GM23338 (cell line): ENCODE data around the gene UGT1A3. TPM values are rescaled to one million over a fixed set of nuclear protein-coding genes. Genes with fewer than 3 reads are reported as not detected.

Experiments used
- ATAC-seq: fragments of 200-7000 bp; cut with Tn5 transposase; 3 replicates; pipeline ENCODE4 v1.9.1; 2020
- DNase-seq: peaks from one replicate; pipeline ENCODE4 v3.0.0-alpha.2; 2015; ENCODE audit warnings: low spot score
- H2AFZ ChIP-seq: fragments of 200-600 bp; sonication (generic); 2 replicates; pipeline ENCODE4 v1.8.0; 2016; ENCODE audit warnings: antibody characterized with exemption, mild to moderate bottlenecking, moderate library complexity
- H3F3A ChIP-seq: fragments of 200-600 bp; sonication (generic); replicated peaks from 2 replicates; pipeline ENCODE4 v1.8.0; 2017; ENCODE audit warnings: antibody characterized with exemption, mixed run types, low read depth
- H3K27ac ChIP-seq: fragments of 200-600 bp; sonication (generic); 2 replicates; pipeline ENCODE4 v1.6.1; 2016; ENCODE audit warnings: low read depth
- H3K27me3 ChIP-seq: fragments of 200-600 bp; sonication (generic); 2 replicates; pipeline ENCODE4 v1.8.0; 2016; ENCODE audit warnings: mild to moderate bottlenecking, mixed run types, moderate library complexity; ENCODE audit not compliant: insufficient read depth
- H3K36me3 ChIP-seq: fragments of 200-600 bp; sonication (generic); 2 replicates; pipeline ENCODE4 v1.8.0; 2016; ENCODE audit warnings: mild to moderate bottlenecking; ENCODE audit not compliant: insufficient read depth
- H3K4me1 ChIP-seq: fragments of 200-600 bp; sonication (generic); 2 replicates; pipeline ENCODE4 v1.8.0; 2016; ENCODE audit warnings: mild to moderate bottlenecking, moderate library complexity; ENCODE audit not compliant: insufficient read depth
- H3K4me2 ChIP-seq: fragments of 200-600 bp; sonication (generic); 2 replicates; pipeline ENCODE4 v1.7.1; 2017; ENCODE audit warnings: mixed run types
- H3K4me3 ChIP-seq: fragments of 200-600 bp; sonication (generic); 2 replicates; pipeline ENCODE4 v1.6.1; 2016; ENCODE audit warnings: mixed run types
- H3K79me2 ChIP-seq: fragments of 200-600 bp; sonication (generic); replicated peaks from 2 replicates; pipeline ENCODE4 v1.8.0; 2017; ENCODE audit warnings: mild to moderate bottlenecking; ENCODE audit not compliant: insufficient read depth
- H3K9me2 ChIP-seq: fragments of 200-600 bp; sonication (generic); 2 replicates; pipeline ENCODE4 v1.8.0; 2017; ENCODE audit not compliant: insufficient read depth
- H4K20me1 ChIP-seq: fragments of 200-600 bp; sonication (generic); replicated peaks from 2 replicates; pipeline ENCODE4 v1.8.0; 2017; ENCODE audit warnings: mild to moderate bottlenecking; ENCODE audit not compliant: insufficient read depth
- H3K27ac Mint-ChIP-seq: 2 replicates; pipeline ENCODE4 v1.8.0; 2020; ENCODE audit warnings: inconsistent platforms, mild to moderate bottlenecking, moderate library complexity, mixed read lengths
- H3K27me3 Mint-ChIP-seq: 3 replicates; pipeline ENCODE4 v1.8.0; 2022; ENCODE audit warnings: low read depth, mild to moderate bottlenecking, moderate library complexity, mixed read lengths, inconsistent platforms; ENCODE audit not compliant: insufficient read depth, poor library complexity
- H3K36me3 Mint-ChIP-seq: 3 replicates; pipeline ENCODE4 v1.8.0; 2021; ENCODE audit warnings: low read depth, mild to moderate bottlenecking, inconsistent platforms, moderate library complexity, mixed read lengths
- H3K4me1 Mint-ChIP-seq: 3 replicates; pipeline ENCODE4 v1.8.0; 2020; ENCODE audit warnings: mild to moderate bottlenecking, inconsistent platforms, mixed read lengths
- H3K4me3 Mint-ChIP-seq: 3 replicates; pipeline ENCODE4 v1.8.0; 2021; ENCODE audit warnings: moderate library complexity, mild to moderate bottlenecking, inconsistent platforms, mixed read lengths
- H3K9me3 Mint-ChIP-seq: 3 replicates; pipeline ENCODE4 v1.8.0; 2020; ENCODE audit warnings: moderate library complexity, mild to moderate bottlenecking, inconsistent platforms, mixed read lengths
- CREB1 ChIP-seq: fragments of 250-450 bp; sonication (Bioruptor Pico); IDR thresholded peaks from 2 replicates; pipeline ENCODE4 v1.5.0; 2020; ENCODE audit warnings: low read depth, mild to moderate bottlenecking, moderate library complexity
- ETS1 ChIP-seq: IDR thresholded peaks from 2 replicates; pipeline ENCODE4 v1.6.1; 2016; ENCODE audit warnings: antibody characterized with exemption
- EZH2phosphoT487 ChIP-seq: fragments of 200-600 bp; sonication (generic); IDR thresholded peaks from one replicate; pipeline ENCODE4 v1.8.1; 2018; ENCODE audit warnings: antibody characterized with exemption; ENCODE audit not compliant: unreplicated experiment
- JUNB ChIP-seq: IDR thresholded peaks from one replicate; pipeline ENCODE4 v1.6.1; 2016; ENCODE audit warnings: antibody characterized with exemption; ENCODE audit not compliant: unreplicated experiment
- NANOG ChIP-seq: IDR thresholded peaks from 2 replicates; pipeline ENCODE4 v1.6.1; 2016; ENCODE audit warnings: antibody characterized with exemption, borderline replicate concordance
- STAT1 ChIP-seq: IDR thresholded peaks from one replicate; pipeline ENCODE4 v1.6.1; 2016; ENCODE audit warnings: antibody characterized with exemption; ENCODE audit not compliant: unreplicated experiment
- ZNF114 ChIP-seq: fragments of 250-450 bp; sonication (Bioruptor Pico); IDR thresholded peaks from 2 replicates; pipeline ENCODE4 v1.5.0; 2020; ENCODE audit warnings: mild to moderate bottlenecking, moderate library complexity
- ZNF331 ChIP-seq: fragments of 250-450 bp; sonication (Bioruptor Pico); IDR thresholded peaks from 2 replicates; pipeline ENCODE4 v1.5.0; 2020; ENCODE audit warnings: low read depth, mild to moderate bottlenecking, moderate library complexity
- ZNF462 ChIP-seq: fragments of 250-450 bp; sonication (Bioruptor Pico); IDR thresholded peaks from 2 replicates; pipeline ENCODE4 v1.5.0; 2020; ENCODE audit warnings: mild to moderate bottlenecking, moderate library complexity
- polyA plus RNA-seq: library from polyadenylated mRNA; unstranded; fragments of >200 nt; fragmentation: Nextera tagmentation; extraction: Ambion mirVana; gene quantifications from 2 replicates; pipeline ENCODE4 v1.2.1, GENCODE V29; 2016
- total RNA-seq: library from RNA; depleted of rRNA; stranded (reverse); fragments of >200 nt; shearing (Covaris generic); gene quantifications from 2 replicates; pipeline ENCODE4 v1.2.3, GENCODE V29; 2014

UGT1A3 gene
- total and polyA plus RNA-seq, 2 experiments from 2014 or later = not detected

- TF ChIP-seq ZNF462 (no peak), ZNF114 (CRISPR knock-in tag) (no peak), JUNB (no peak)
Observed at GRCh38 chr2:233702238-233702637, 26.6 kb upstream of the UGT1A3 start (continued).

GRCh38 chr2:233705911-233706506 is 22.8 kb upstream of the UGT1A3 start:
- no peak for DNase-seq
- no peaks in the 10 kb centered on the region for H3K9me3 Mint-ChIP-seq
- H3K27ac ChIP-seq = no peak overlapping the region
- TF ChIP-seq JUNB = no peak
- no peak for TF ChIP-seq ETS1
- TF ChIP-seq EZH2phosphoT487 = no peak
- TF ChIP-seq ZNF331 = no peak
- no peak for TF ChIP-seq CREB1 (CRISPR knock-in tag)
- TF ChIP-seq NANOG = no peak
- no peak for TF ChIP-seq STAT1
- TF ChIP-seq ZNF462 = no peak

More at GRCh38 chr2:233705911-233706506, 22.8 kb upstream of the UGT1A3 start:
- H3K27me3 ChIP-seq = no peaks in the 10 kb centered on the region
- H3K36me3 Mint-ChIP-seq = no peaks in the 10 kb centered on the region
- H3K4me1 ChIP-seq = no peaks in the 10 kb centered on the region
- H4K20me1 ChIP-seq = no peaks in the 10 kb centered on the region
- H3F3A ChIP-seq = no peaks in the 10 kb centered on the region
- peaks cover 5% of the 10 kb centered on the region; the same call in 1 of the 2 replicates for H3K9me2 ChIP-seq
- H3K27ac Mint-ChIP-seq = no peak overlapping the region
- H3K4me1 Mint-ChIP-seq = peaks cover under 1% of the 10 kb centered on the region; the same call in 1 of the 3 replicates
- H3K27me3 Mint-ChIP-seq = peaks cover 2% of the 10 kb centered on the region
- H3K79me2 ChIP-seq = no peaks in the 10 kb centered on the region
- H2AFZ ChIP-seq = no peak overlapping the region
- no peak overlapping the region for H3K4me2 ChIP-seq
- no peak overlapping the region for H3K4me3 ChIP-seq
- H3K4me3 Mint-ChIP-seq = no peak overlapping the region
- no peaks in the 10 kb centered on the region for H3K36me3 ChIP-seq
- ATAC-seq = no peak
